K562 (cell line): ENCODE measurements around the gene PRKD1. TPM values are rescaled to one million over a fixed set of nuclear protein-coding genes. Genes with fewer than 3 reads are reported as not detected.

ENCODE experiments used
- ATAC-seq: fragments of 200-7000 bp; cut with Tn5 transposase; 3 replicates; pipeline ENCODE4 v1.9.1; 2020; ENCODE audit warnings: moderate library complexity
- BruUV-seq: library from RNA; stranded (reverse); fragments of 400-500 nt; replicated peaks from 2 replicates; lab custom pipeline; 2021; lab: Mats Ljungman, UMichigan
- CTCF ChIA-PET: fragments of 300-600 bp; formaldehyde crosslinking; extraction: SDS; loops from one replicate; lab custom pipeline; 2021; ENCODE audit warnings: low intra/inter-chr PET ratio; lab: Yijun Ruan, JAX
- POLR2A ChIA-PET: fragments of 300-600, 350-650 bp; sonication (Branson Sonifier 250); formaldehyde crosslinking; extraction: SDS; loops from one replicate; lab custom pipeline; 2021; ENCODE audit warnings: antibody characterized with exemption, inconsistent platforms; lab: Yijun Ruan, JAX
- DNase-seq, 4 experiments: peaks; one replicate each; pipeline versions ENCODE4 v3.0.0 to v3.0.0-alpha.2; 2011 to 2018; ENCODE audit warnings: low spot score in 3 of 4, mixed read lengths in 3 of 4; ENCODE audit errors: extremely low read depth in 1 of 4
- FAIRE-seq: peaks from 2 replicates; lab custom pipeline; 2011; peaks lifted over from hg19 to GRCh38; lab: Jason Lieb, UNC
- H2AFZ ChIP-seq: 2 replicates; pipeline ENCODE4 v1.6.0; 2011; ENCODE audit warnings: low read depth, low read length, control low read depth, inconsistent platforms
- H3K27ac ChIP-seq: fragments of 200-600 bp; 3 replicates; pipeline ENCODE4 v1.8.0; 2011; ENCODE audit warnings: low read depth, mild to moderate bottlenecking, control low read depth, inconsistent platforms, low read length, moderate library complexity, mixed read lengths; ENCODE audit errors: extremely low read depth
- H3K27me3 ChIP-seq, 2 experiments: fragments of 300-600 bp in 1 of 2; 2 replicates in 1 of 2; 3 replicates in 1 of 2; pipeline versions ENCODE4 v1.6.0 to v1.8.0; 2011; ENCODE audit warnings: inconsistent platforms in 2 of 2, low read length in 2 of 2, mild to moderate bottlenecking in 1 of 2, mixed read lengths in 1 of 2, moderate library complexity in 1 of 2; ENCODE audit not compliant: control insufficient read depth in 2 of 2, insufficient read depth in 2 of 2
- H3K36me3 ChIP-seq: fragments of 300-600 bp; 3 replicates; pipeline ENCODE4 v1.8.0; 2011; ENCODE audit warnings: mild to moderate bottlenecking, low read length, inconsistent platforms; ENCODE audit not compliant: control insufficient read depth, insufficient read depth
- H3K4me1 ChIP-seq, 2 experiments: fragments of 200-600 bp in 1 of 2; replicated peaks in 1 of 2; 2 replicates in 1 of 2; 3 replicates in 1 of 2; pipeline versions ENCODE4 v1.5.1 to v1.8.0; 2011; ENCODE audit warnings: inconsistent platforms in 2 of 2, low read length in 2 of 2, mild to moderate bottlenecking in 1 of 2, mixed read lengths in 1 of 2, moderate library complexity in 1 of 2; ENCODE audit not compliant: control insufficient read depth in 2 of 2, insufficient read depth in 2 of 2
- H3K4me2 ChIP-seq: 2 replicates; pipeline ENCODE4 v1.6.1; 2011; ENCODE audit warnings: low read length, control low read depth, inconsistent platforms, mixed read lengths; ENCODE audit not compliant: insufficient read depth
- H3K4me3 ChIP-seq: fragments of 200-600 bp; sonication (generic), shearing (Covaris generic); 2 replicates; pipeline ENCODE4 v1.5.1; 2016; ENCODE audit warnings: control low read depth, inconsistent platforms
- H3K79me2 ChIP-seq: fragments of 200-600 bp; 3 replicates; pipeline ENCODE4 v1.8.0; 2011; ENCODE audit warnings: low read length, inconsistent platforms; ENCODE audit not compliant: control insufficient read depth, insufficient read depth
- H3K9ac ChIP-seq, 2 experiments: 2 replicates each; pipeline versions ENCODE4 v1.6.0 to v1.6.1; 2011; ENCODE audit warnings: low read depth in 2 of 2, low read length in 2 of 2, control low read depth in 1 of 2, inconsistent platforms in 1 of 2, mild to moderate bottlenecking in 1 of 2, mixed read lengths in 1 of 2; ENCODE audit not compliant: insufficient read depth in 1 of 2
- H3K9me1 ChIP-seq: one replicate; pipeline ENCODE4 v1.6.0; 2011; ENCODE audit warnings: inconsistent platforms, mild to moderate bottlenecking, low read length, moderate library complexity; ENCODE audit not compliant: control insufficient read depth, insufficient read depth
- H3K9me3 ChIP-seq: replicated peaks from 2 replicates; pipeline ENCODE4 v1.5.1; 2011; ENCODE audit warnings: low read depth, low read length, inconsistent platforms; ENCODE audit not compliant: control insufficient read depth, insufficient read depth
- H4K20me1 ChIP-seq: replicated peaks from 2 replicates; pipeline ENCODE4 v1.6.1; 2011; ENCODE audit warnings: low read length, inconsistent platforms, mixed read lengths; ENCODE audit not compliant: control insufficient read depth, insufficient read depth
- CHD1 ChIP-seq: fragments of 200-600 bp; sonication (generic); IDR thresholded peaks from one replicate; pipeline ENCODE4 v1.6.1; 2012; ENCODE audit warnings: mild to moderate bottlenecking, moderate library complexity, low read length, inconsistent platforms
- CHD4 ChIP-seq: fragments of 200-600 bp; sonication (generic); IDR thresholded peaks from 3 replicates; pipeline ENCODE4 v1.6.1; 2012; ENCODE audit warnings: low read depth, mild to moderate bottlenecking, mixed read lengths, low read length, inconsistent platforms; ENCODE audit not compliant: insufficient read depth, insufficient replicate concordance, poor library complexity, severe bottlenecking
- CREB5 ChIP-seq: fragments of 250-450 bp; sonication (Bioruptor Pico); IDR thresholded peaks from 2 replicates; pipeline ENCODE4 v1.5.0; 2020; ENCODE audit warnings: mild to moderate bottlenecking
- EHMT2 ChIP-seq: fragments of 450-650 bp; IDR thresholded peaks from 2 replicates; pipeline ENCODE4 v1.6.1; 2018; ENCODE audit warnings: antibody characterized with exemption
- EP300 ChIP-seq: IDR thresholded peaks from 2 replicates; pipeline ENCODE4 v1.6.1; 2012; ENCODE audit warnings: low read length, improper control_type of control experiment
- EP400 ChIP-seq: fragments of 450-650 bp; IDR thresholded peaks from 2 replicates; pipeline ENCODE4 v1.6.1; 2017; ENCODE audit warnings: antibody characterized with exemption, mild to moderate bottlenecking, moderate library complexity
- FOSL1 ChIP-seq: fragments of 200-800 bp; sonication (Bioruptor generic); conservative IDR thresholded peaks from 2 replicates; pipeline ENCODE4 v1.6.1; 2016; ENCODE audit warnings: missing genetic modification characterization, missing compliant biosample characterization
- SAFB ChIP-seq: fragments of 200-400 bp; formaldehyde crosslinking; IDR thresholded peaks from 2 replicates; pipeline ENCODE4 v1.6.1; 2017; ENCODE audit warnings: low read depth, low read length, borderline replicate concordance
- SMARCA4 ChIP-seq: fragments of 450-650 bp; IDR thresholded peaks from 2 replicates; pipeline ENCODE4 v1.6.1; 2016
- ZBTB17 ChIP-seq: fragments of 450-650 bp; formaldehyde crosslinking; IDR thresholded peaks from 2 replicates; pipeline ENCODE4 v1.4.0; 2020; ENCODE audit warnings: mild to moderate bottlenecking
- ZBTB9 ChIP-seq: fragments of 450-650 bp; formaldehyde crosslinking; IDR thresholded peaks from 2 replicates; pipeline ENCODE4 v1.4.0; 2020; ENCODE audit warnings: mild to moderate bottlenecking, moderate library complexity
- ZNF23 ChIP-seq: fragments of 250-450 bp; sonication (Bioruptor Pico); IDR thresholded peaks from 2 replicates; pipeline ENCODE4 v1.4.0; 2020; ENCODE audit warnings: mild to moderate bottlenecking
- ZNF696 ChIP-seq: fragments of 250-450 bp; sonication (Bioruptor Pico); conservative IDR thresholded peaks from 2 replicates; pipeline ENCODE4 v1.4.0; 2020; ENCODE audit warnings: mild to moderate bottlenecking, moderate library complexity
- WGBS: fragments of 100-300 bp; shearing (Covaris generic); methylation state at CpG from one replicate; pipeline ENCODE4 v1.1.6; 2016; ENCODE audit warnings: low coverage, mixed read lengths; ENCODE audit not compliant: insufficient coverage; ENCODE audit errors: missing lambda C conversion rate; 5-methylcytosine and 5-hydroxymethylcytosine counted together
- in situ Hi-C: fragments of 300-500 bp; cut with MboI; formaldehyde crosslinking; loops from 4 replicates; pipeline ENCODE4 v1.15.0; 2018; ENCODE audit warnings: inconsistent platforms, mixed read lengths
- intact Hi-C: fragments of 100-400 bp; cut with micrococcal nuclease; formaldehyde crosslinking; loops from 2 replicates; pipeline ENCODE4 v1.14.2; 2022
- polyA plus RNA-seq, 8 experiments: library from polyadenylated mRNA; depleted of rRNA in 4 of 8; stranded (reverse) in 5 of 8; unstranded in 3 of 8; fragments of >200 nt; fragmentation: Nextera tagmentation in 2 of 8; fragmentation: Illumina TruSeq in 1 of 8; extraction: Ambion mirVana in 2 of 8; extraction: Trizol in 1 of 8; gene quantifications; 2 replicates each; pipeline versions ENCODE4 v1.2.1 to v1.2.3, GENCODE V29; 2011 to 2014; ENCODE audit warnings: inconsistent platforms in 1 of 8, missing spikeins in 1 of 8
- total RNA-seq, 7 experiments: library from RNA; depleted of rRNA in 6 of 7; stranded (reverse); fragments of >200 nt in 6 of 7; fragmentation: Illumina TruSeq in 2 of 7; extraction: Trizol in 2 of 7; gene quantifications; 2 replicates each; pipeline versions ENCODE4 v1.2.1 to v1.2.3, GENCODE V29; 2011 to 2021; ENCODE audit warnings: low replicate concordance in 1 of 7
- TF ChIP-seq, protein P1 (sequence below): fragments of 250-450 bp; sonication (Bioruptor Pico); IDR thresholded peaks from 2 replicates; pipeline ENCODE4 v1.9.0; 2021; ENCODE audit warnings: mild to moderate bottlenecking, inconsistent platforms
- TF ChIP-seq, protein P2 (sequence below): sonication (generic); formaldehyde crosslinking; IDR thresholded peaks from 2 replicates; pipeline ENCODE4 v1.8.1; 2023; ENCODE audit warnings: mild to moderate bottlenecking, missing genetic modification reagents

The PRKD1 gene
- total and polyA plus RNA-seq, 9 of the 15 experiments (the other 6 are each of a cell fraction or from before 2014, with no cell fraction given), result 0.04 to 0.25 (median 0.13) TPM; not detected in 1

GRCh38 chr14:29721586-29721985 is 206.1 kb downstream of the PRKD1 start:
- CTCF ChIA-PET, result no interaction called here

More at GRCh38 chr14:29721586-29721985, 206.1 kb downstream of the PRKD1 start:
- H3K27me3 ChIP-seq, result no peaks in the 10 kb centered on the region
- no peak for ATAC-seq
- H3K4me1 ChIP-seq, result no peaks in the 10 kb centered on the region
- in situ Hi-C loops (no loop called here), intact Hi-C loops (no loop called here)
- no peak overlapping the region for H3K4me3 ChIP-seq
- no peaks in the 10 kb centered on the region for H3K9me1 ChIP-seq
- TF ChIP-seq SMARCA4 (no peak), SAFB (no peak), EHMT2 (no peak), FOSL1 (tag) (no peak), CHD4 (no peak), ZNF696 (CRISPR knock-in tag) (no peak), CREB5 (CRISPR knock-in tag) (no peak), EP300 (no peak), EP400 (no peak), CHD1 (no peak), ZBTB17 (CRISPR knock-in tag) (no peak), ZNF23 (CRISPR knock-in tag) (no peak), ZBTB9 (CRISPR knock-in tag) (no peak)
- TF ChIP-seq, protein P1, sequence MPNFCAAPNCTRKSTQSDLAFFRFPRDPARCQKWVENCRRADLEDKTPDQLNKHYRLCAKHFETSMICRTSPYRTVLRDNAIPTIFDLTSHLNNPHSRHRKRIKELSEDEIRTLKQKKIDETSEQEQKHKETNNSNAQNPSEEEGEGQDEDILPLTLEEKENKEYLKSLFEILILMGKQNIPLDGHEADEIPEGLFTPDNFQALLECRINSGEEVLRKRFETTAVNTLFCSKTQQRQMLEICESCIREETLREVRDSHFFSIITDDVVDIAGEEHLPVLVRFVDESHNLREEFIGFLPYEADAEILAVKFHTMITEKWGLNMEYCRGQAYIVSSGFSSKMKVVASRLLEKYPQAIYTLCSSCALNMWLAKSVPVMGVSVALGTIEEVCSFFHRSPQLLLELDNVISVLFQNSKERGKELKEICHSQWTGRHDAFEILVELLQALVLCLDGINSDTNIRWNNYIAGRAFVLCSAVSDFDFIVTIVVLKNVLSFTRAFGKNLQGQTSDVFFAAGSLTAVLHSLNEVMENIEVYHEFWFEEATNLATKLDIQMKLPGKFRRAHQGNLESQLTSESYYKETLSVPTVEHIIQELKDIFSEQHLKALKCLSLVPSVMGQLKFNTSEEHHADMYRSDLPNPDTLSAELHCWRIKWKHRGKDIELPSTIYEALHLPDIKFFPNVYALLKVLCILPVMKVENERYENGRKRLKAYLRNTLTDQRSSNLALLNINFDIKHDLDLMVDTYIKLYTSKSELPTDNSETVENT (CRISPR knock-in tag), result no peak
- TF ChIP-seq, protein P2, sequence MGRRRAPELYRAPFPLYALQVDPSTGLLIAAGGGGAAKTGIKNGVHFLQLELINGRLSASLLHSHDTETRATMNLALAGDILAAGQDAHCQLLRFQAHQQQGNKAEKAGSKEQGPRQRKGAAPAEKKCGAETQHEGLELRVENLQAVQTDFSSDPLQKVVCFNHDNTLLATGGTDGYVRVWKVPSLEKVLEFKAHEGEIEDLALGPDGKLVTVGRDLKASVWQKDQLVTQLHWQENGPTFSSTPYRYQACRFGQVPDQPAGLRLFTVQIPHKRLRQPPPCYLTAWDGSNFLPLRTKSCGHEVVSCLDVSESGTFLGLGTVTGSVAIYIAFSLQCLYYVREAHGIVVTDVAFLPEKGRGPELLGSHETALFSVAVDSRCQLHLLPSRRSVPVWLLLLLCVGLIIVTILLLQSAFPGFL (CRISPR knock-in tag), result no peak
- no TSS peak for BruUV-seq
- no peak overlapping the region for H3K9ac ChIP-seq
- DNase-seq, result no peak
- H3K9me3 ChIP-seq, result no peaks in the 10 kb centered on the region
- FAIRE-seq, result no peak
- POLR2A ChIA-PET, result no interaction called here
- WGBS, result 0% methylated on average over 2 of the region's 2 CpGs
- H2AFZ ChIP-seq, result no peak overlapping the region
- H4K20me1 ChIP-seq, result no peaks in the 10 kb centered on the region
- H3K4me2 ChIP-seq, result no peak overlapping the region
- no peaks in the 10 kb centered on the region for H3K79me2 ChIP-seq
- no peak overlapping the region for H3K27ac ChIP-seq
- H3K36me3 ChIP-seq, result no peaks in the 10 kb centered on the region
